NCI-H1694 (cell line): ENCODE data around the gene KLF6.

Experiments
- DNase-seq: peaks from one replicate; lab custom pipeline; 2025; lab: John Stamatoyannopoulos, UW

The KLF6 gene

GRCh38 chr10:3787816-3788215 is 2.8 kb upstream of the KLF6 start:
- DNase-seq = no peak

DNA sequence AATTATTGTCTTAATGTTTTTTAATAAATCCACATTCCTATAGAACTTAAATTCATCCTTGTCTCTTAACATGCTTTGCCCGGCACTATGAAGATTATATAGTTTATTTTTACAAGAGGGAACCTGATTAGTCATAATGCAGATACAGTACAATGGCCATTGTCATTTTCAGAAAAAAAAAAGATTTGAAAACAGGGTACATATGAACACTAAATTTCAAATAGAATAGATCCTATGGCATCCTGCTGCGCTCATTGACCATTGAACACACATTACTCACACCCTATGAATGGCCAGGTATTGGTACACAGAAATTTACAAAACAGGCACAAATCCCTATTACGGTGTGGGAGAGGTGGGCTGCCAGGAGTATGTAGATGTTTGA is 2.0 kb upstream of the KLF6 start:
- DNase-seq = no peak

GRCh38 chr10:3786295-3787015 is 1.4 kb upstream of the KLF6 start:
- DNase-seq = no peak

- DNase-seq = no peak
These were observed 852 bp upstream of the KLF6 start for GRCh38 chr10:3785851-3786271.

GRCh38 chr10:3785251-3785850 is 342 bp upstream of the KLF6 start:
- DNase-seq = peak; percentile 80

DNA sequence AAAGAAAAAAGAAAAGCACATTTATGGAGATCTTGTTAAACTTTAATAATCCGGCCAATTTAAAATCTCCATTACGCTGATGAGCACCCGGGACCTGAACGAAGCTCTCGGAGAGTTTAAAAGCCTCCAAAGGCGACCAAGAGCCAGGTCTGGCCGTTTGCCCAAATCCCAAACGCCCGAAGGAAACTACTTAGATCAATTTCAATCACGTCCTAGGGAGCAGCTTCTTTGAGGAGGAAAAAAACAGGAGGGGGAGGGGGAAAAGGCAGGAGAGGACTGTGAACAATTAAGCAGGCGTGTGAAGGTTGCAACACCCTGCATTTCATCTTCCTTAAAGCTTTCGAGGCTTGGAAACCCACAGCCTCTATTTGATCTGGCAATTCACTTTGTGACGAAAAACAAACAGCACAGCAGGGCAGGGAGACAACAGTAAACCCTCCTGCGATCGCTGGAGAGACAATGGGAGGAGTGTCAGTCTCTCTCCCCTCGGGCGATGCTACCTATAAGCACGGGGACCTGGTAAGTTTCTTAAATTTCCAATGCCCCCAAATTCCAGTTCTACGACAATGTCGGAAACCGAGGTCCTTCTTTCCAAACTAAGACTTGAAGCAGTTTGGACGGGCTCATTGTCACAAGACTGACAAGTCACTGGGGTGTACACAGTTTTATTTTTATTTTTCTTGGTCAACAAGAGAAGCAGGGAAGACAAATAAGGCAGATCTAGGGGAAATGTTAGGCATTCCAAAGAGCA is 1.2 kb downstream of the KLF6 start:
- DNase-seq = no peak

GRCh38 chr10:3783316-3783681 is 1.7 kb downstream of the KLF6 start:
- no peak for DNase-seq

DNA sequence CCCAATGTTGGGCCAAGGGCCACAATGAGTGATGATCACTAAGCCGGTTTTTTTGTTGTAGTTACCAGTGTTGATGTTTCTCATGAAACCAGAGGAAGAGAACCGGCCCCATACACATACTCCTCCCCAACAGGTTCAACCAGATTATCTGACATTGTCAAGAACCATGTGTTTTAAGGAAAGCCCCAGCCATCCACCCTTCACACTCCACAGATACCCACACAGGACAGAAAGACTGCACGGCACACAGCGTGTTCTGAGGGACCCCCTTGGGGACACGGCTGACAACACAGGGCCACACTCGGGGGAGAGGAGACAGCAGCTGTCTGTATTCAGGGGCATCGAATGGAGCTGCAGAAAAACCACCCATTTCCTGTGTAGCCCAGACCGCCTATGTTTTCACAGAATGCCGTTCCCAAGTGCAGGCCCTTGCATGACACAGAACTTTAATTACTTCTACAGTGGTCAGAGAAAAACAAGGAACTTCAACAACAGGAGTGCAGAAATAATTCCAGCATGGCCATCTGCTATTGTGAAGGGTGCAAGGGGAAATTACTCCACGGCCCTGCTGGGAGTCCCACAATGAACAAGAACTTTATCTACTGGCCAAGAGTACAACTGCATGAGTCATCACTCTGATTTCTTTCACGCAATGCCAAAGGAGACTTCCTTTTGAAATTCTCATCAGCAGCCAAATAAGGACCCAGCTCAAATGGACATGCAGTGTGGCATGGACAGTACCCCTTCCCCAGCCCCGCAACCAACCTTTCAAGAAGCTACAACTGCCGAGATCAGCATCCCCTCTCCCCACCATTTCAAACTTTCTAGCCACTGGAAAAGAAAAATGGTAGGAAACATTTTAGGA is 2.3 kb downstream of the KLF6 start:
- DNase-seq = no peak

- no peak for DNase-seq
These were observed 2.9 kb downstream of the KLF6 start for GRCh38 chr10:3782146-3782450.

DNA sequence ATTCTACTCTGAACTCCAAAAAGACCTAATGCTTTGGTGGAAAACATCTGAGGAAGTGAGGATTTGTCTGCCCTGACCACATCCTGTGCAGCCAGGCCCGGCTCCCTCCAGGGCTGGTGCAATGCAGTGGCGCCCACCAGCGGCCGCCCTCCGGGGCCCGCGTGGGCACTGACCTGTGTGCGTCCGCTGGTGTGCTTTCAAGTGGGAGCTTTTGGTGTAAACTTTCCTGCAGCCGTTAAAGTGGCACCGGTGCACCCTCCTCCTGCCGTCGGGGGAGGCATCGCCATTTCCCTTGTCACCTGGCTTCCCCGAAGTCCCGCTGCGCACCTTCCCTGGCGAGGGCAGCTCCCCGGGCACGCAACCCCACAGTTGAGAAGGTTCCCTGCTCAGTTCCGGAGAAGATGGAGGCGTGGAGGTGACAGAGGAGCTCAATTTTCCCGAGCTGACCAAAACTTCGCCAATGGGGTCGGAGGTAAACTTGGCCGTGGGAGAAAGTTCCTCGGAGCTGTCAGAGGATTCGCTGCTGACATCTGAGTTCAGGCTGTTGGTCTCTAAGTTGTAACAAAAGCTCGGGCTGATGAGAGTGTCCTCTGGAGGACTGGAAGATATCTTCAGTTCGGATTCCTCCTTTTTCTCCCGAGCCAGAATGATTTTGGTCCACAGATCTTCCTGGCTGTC is 3.4 kb downstream of the KLF6 start:
- no peak for DNase-seq

GRCh38 chr10:3780771-3781467 is 4.1 kb downstream of the KLF6 start:
- DNase-seq = no peak

DNA sequence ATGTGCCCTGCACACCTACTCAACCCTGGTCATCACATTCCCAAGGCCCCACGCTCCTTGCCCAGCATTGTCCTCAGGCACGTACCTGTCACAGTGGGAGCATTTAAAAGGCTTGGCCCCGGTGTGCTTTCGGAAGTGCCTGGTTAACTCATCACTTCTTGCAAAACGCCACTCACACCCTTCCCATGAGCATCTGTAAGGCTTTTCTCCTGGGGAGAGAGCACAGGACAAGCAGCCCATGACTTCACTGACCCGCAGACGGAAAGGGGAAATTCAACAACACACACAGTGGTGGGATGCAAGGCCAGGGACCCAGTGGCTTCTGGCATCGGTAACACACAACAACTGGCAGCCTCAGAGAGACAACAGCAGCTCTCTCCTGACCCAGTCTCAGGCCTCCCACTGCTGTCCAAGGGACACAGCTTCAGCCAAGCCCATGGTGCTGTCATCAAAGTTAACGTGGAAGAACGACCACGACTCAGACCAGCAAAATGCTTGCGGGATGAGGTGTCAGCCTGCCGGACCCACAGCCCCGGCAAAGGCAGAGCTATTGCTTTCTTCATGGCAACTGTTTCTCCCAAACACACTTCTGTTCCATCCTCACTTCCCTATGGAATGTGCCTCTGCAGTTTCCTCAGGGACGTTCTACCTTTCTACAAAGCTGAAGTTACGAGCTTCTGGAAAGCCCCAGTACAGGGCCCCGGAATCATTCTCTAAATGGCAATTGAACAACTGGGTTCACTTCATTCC is 4.8 kb downstream of the KLF6 start:
- DNase-seq = no peak

DNA sequence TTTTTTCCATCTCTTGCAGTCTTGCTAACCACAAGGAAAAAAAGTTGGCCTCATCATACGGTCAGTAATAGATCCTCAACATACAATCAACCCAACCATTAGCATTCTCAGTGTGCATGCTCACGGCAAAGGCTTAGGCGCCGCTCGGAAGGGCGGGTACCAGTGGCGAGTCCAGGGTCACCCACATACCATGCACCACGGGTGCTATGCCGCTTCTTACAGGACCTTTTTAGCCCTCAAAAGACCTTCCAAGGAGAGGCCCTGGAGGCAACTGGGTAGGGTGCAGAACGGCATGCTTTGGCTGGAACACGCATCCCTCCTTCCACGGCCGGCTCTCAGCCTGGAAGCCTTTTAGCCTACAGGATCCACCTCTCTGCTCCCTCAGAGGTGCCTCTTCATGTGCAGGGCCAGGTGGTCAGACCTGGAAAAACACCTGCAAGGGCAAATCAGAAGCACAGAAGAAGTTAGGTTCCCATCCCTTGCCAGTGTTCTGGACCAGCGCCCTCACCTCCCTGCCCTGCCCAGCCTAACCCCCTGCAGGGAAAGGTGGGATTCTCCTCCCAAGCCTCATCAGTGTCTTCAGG is 5.8 kb downstream of the KLF6 start:
- no peak for DNase-seq

GRCh38 chr10:3778692-3779157 is 6.3 kb downstream of the KLF6 start:
- DNase-seq = no peak

DNA sequence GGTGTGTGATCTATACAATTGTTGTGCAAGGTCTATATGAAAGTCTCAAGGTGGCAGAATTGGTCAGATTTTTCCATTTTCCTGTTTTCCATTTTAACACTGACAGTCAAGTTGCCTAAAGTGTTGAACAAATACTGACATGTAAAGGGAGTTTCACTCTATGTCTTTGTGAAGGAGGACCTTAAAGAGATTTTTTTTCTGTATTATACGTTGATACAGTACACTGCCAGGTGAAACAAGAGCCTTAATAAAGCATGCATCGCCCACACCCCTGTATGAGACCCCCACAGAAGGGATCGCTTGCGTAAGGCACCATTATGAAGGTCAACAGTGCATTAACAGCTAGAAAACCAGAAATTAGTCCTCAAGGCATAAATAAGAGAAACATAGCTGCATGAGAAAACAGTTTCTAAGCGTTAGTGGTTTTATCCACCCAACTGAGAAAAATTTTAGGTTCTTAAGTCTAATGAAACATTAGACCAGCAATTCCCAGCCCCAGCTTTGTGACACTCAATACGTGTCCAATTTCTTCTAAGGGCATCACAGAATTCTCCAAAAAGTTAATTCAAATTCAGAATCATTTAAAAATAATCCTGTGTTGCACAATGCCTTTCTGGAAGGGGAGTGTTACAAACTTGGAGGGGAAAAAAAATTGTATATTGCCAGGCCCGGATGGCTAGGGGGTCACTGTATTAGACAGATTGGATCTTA is 6.9 kb downstream of the KLF6 start:
- DNase-seq = no peak

DNA sequence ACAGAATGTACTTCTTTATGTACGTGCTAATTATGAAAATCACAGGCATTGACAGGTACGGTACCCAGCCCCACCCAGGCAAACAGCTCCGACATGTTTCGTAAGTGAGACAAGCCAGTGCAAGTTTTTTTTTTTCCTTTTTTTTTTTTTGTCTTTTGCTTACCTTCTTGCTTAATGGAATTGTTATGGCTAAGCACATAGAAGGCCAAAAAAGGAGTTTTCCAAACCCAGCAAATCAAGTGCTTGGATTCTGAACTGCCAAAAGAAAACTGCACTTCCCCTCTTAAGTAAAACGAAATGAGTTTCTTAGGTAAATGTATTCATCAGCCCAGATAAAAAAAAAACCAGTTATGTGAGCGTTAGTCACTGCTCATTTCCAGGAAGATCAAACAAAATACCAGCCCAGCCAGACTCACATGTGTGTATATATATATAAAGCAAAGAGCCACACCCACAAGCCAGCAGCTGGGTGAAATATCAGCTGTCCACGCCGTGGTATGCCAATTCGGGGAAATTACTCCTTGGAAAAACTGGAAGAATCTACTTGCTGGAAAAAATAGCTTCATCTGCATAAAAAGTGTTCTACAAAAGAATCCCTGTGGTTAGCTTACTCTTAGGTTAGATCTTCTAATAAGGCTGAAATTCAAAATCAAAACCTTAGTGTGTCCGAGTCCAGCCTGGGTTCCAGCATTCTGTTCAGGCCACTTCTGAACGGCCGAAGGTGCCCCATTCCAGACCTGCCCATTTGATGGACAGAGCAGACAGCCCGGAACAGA is 8.0 kb downstream of the KLF6 start:
- no peak for DNase-seq

- no peak for DNase-seq
These were observed 9.1 kb downstream of the KLF6 start for GRCh38 chr10:3775696-3776551.
